ENCODE data around the gene MAGI1. TPM values are rescaled to one million over a fixed set of nuclear protein-coding genes. Genes with fewer than 3 reads are reported as not detected.

MAGI1 gene
- total and polyA plus RNA-seq, 12 donors, result 5.7 to 58.2 (median 37.7) TPM

GRCh38 chr3:65717676-65718346 lies 320.9 kb downstream of the MAGI1 start:
- no peak for DNase-seq
- Histone ChIP-seq H3K27me3 (no peaks in the 10 kb centered on the region), H3K4me1 (peaks cover 2 to 47% (median 26%) of the 10 kb centered on the region in 9 donors), H3K4me3 (no peak overlapping the region), H3K27ac (no peak overlapping the region), H3K9me3 (no peaks in the 10 kb centered on the region), H3K36me3 (no peaks in the 10 kb centered on the region)
- ATAC-seq, result no peak
- TF ChIP-seq CTCF (IDR thresholded peaks at IDR 0.05), result no peak
- 79 to 82% methylated on average over 4 of the region's 4 CpGs for WGBS, 2 donors
- intact Hi-C loops (cut with DNase I), result no loop called here

- Histone ChIP-seq H3K4me3 (no peak overlapping the region), H3K4me1 (peaks cover 2 to 55% (median 23%) of the 10 kb centered on the region in 9 donors), H3K27me3 (no peaks in the 10 kb centered on the region), H3K36me3 (no peaks in the 10 kb centered on the region), H3K9me3 (no peaks in the 10 kb centered on the region), H3K27ac (peak overlapping the region in 1 of 10 donors; percentile 26)
- DNase-seq, result no peak
- intact Hi-C loops (cut with DNase I), result no loop called here
- 58 to 66% methylated on average over 4 of the region's 4 CpGs for WGBS, 2 donors
- ATAC-seq, result no peak
- TF ChIP-seq CTCF (IDR thresholded peaks at IDR 0.05), result no peak
Measured at GRCh38 chr3:65716071-65716751, 322.5 kb downstream of the MAGI1 start.

GRCh38 chr3:65714134-65714533 lies 324.6 kb downstream of the MAGI1 start:
- H3K27ac ChIP-seq, result peak overlapping the region in 4 of 10 donors; percentile 18 to 36 (median 32)
- no peak for DNase-seq
- H3K27me3 ChIP-seq, result no peaks in the 10 kb centered on the region
- WGBS, 2 donors, result 47 to 56% methylated on average over 6 of the region's 6 CpGs
- no peaks in the 10 kb centered on the region for H3K9me3 ChIP-seq
- ATAC-seq, result peak; percentile 51 to 96 (median 78)
- no peak for TF ChIP-seq CTCF (IDR thresholded peaks at IDR 0.05)
- no peaks in the 10 kb centered on the region for H3K36me3 ChIP-seq
- H3K4me3 ChIP-seq, result no peak overlapping the region
- intact Hi-C loops (cut with DNase I), result no loop called here
- H3K4me1 ChIP-seq, result peaks cover 2 to 55% (median 23%) of the 10 kb centered on the region in 9 donors

GRCh38 chr3:65713016-65713415 lies 325.7 kb downstream of the MAGI1 start:
- Histone ChIP-seq H3K4me3 (no peak overlapping the region), H3K27me3 (no peaks in the 10 kb centered on the region), H3K36me3 (no peaks in the 10 kb centered on the region), H3K27ac (no peak overlapping the region), H3K9me3 (no peaks in the 10 kb centered on the region), H3K4me1 (peaks cover 2 to 55% (median 23%) of the 10 kb centered on the region in 9 donors)
- intact Hi-C loops (cut with DNase I), result no loop called here
- WGBS, 2 donors, result 68 to 72% methylated on average over 1 of the region's 1 CpG
- DNase-seq, result no peak
- no peak for TF ChIP-seq CTCF (IDR thresholded peaks at IDR 0.05)
- no peak for ATAC-seq
